ENCODE measurements around the gene TRIM58. TPM values are rescaled to one million over a fixed set of nuclear protein-coding genes. Genes with fewer than 3 reads are reported as not detected.

The TRIM58 gene
- total and polyA plus RNA-seq, 2 of the 4 experiments (the other 2 are of a cell fraction): 0.54 to 0.91 TPM

- Histone ChIP-seq H3K4ac (ENCODE audit: low read depth, low read length) (no peak within 1 kb of the TSS), H3K23ac (ENCODE audit: low read depth, low read length) (no peak within 1 kb of the TSS), H3K4me3 (ENCODE audit: insufficient read depth, low read depth, low read length) (no peak within 1 kb of the TSS), H3K36me3 (ENCODE audit: control insufficient read depth, insufficient read depth, low read length) (no peaks in the 10 kb centered on the region), H4K91ac (ENCODE audit: insufficient read depth, low read depth, low read length) (no peak within 1 kb of the TSS), H3K14ac (replicated peaks; ENCODE audit: low read depth, low read length) (no peak within 1 kb of the TSS), H2BK120ac (ENCODE audit: low read depth, low read length) (no peak within 1 kb of the TSS), H3K4me1 (ENCODE audit: control insufficient read depth, insufficient read depth, low read length) (no peaks in the 10 kb centered on the region), H3K9me1 (ENCODE audit: insufficient read depth, low read length) (no peaks in the 10 kb centered on the region), H3K56ac (ENCODE audit: extremely low read depth, insufficient read depth, low read length) (no peak within 1 kb of the TSS), H3K27ac (ENCODE audit: insufficient read depth, low read length) (no peak within 1 kb of the TSS), H3K79me1 (ENCODE audit: low read depth in 1 of 2, low read length in 2 of 2) (no peaks in the 10 kb centered on the region), H3K4me2 (ENCODE audit: low read depth, low read length) (no peak within 1 kb of the TSS), H3K18ac (ENCODE audit: low read depth, low read length) (no peak within 1 kb of the TSS), H4K20me1 (ENCODE audit: insufficient read depth, low read length) (no peaks in the 10 kb centered on the region), H2AK5ac (ENCODE audit: low read depth, low read length) (no peak within 1 kb of the TSS), H2BK5ac (ENCODE audit: low read depth, low read length, poor library complexity, severe bottlenecking) (no peak within 1 kb of the TSS), H4K5ac (ENCODE audit: low read depth, low read length) (no peak within 1 kb of the TSS), H2AK9ac (replicated peaks; ENCODE audit: low read depth, low read length, poor library complexity) (no peak within 1 kb of the TSS), H4K8ac (ENCODE audit: low read depth in 2 of 2, low read length in 2 of 2) (no peak within 1 kb of the TSS), H3K9me3 (ENCODE audit: control insufficient read depth, insufficient read depth, low read length) (peaks cover 5% of the 10 kb centered on the region; the same call in 1 of the 2 replicates), H3K27me3 (ENCODE audit: control insufficient read depth, insufficient read depth, low read length) (no peaks in the 10 kb centered on the region), H2AFZ (replicated peaks; ENCODE audit: low read length, poor library complexity) (no peak within 1 kb of the TSS), H3K9ac (ENCODE audit: low read depth, low read length) (no peak within 1 kb of the TSS), H2BK15ac (ENCODE audit: low read depth, low read length) (no peak within 1 kb of the TSS), H2BK20ac (ENCODE audit: low read depth, low read length) (no peak within 1 kb of the TSS)
- no CpG with 5 or more reads among the region's 2 CpGs for WGBS, 2 experiments (ENCODE audit: extremely low coverage in 2 of 2, insufficient read length in 1 of 2)
- DNase-seq (no peak), ATAC-seq (ENCODE audit: low read depth) (no peak)
- in situ Hi-C loops (cut with MboI; ENCODE audit: low sequenced_read_pairs) (no loop called here), dilution Hi-C loops (cut with HindIII; ENCODE audit: low sequenced_read_pairs, unreplicated experiment) (no loop called here), intact Hi-C loops (cut with micrococcal nuclease) (no loop called here)
- POLR2A ChIA-PET (ENCODE audit: unreplicated experiment): no interaction called here
- BruUV-seq (replicated peaks): no TSS peak
- CTCF ChIA-PET: no interaction called here
- TF ChIP-seq CHD1 (IDR thresholded peaks at IDR 0.05; ENCODE audit: low read depth, low read length) (no peak), USF2 (IDR thresholded peaks at IDR 0.05; ENCODE audit: low read depth, low read length) (no peak), SMC3 (IDR thresholded peaks at IDR 0.05; ENCODE audit: low read depth, low read length) (no peak), FOS (IDR thresholded peaks at IDR 0.05; ENCODE audit: low read depth, low read length) (no peak), RFX5 (IDR thresholded peaks at IDR 0.05; ENCODE audit: low read depth, low read length) (no peak), MAZ (IDR thresholded peaks at IDR 0.05; ENCODE audit: borderline replicate concordance, low read depth, low read length) (no peak), BHLHE40 (IDR thresholded peaks at IDR 0.05; ENCODE audit: low read depth, low read length) (no peak), POLR2A (IDR thresholded peaks at IDR 0.05; ENCODE audit: low read depth, low read length) (no peak), CTCF (conservative IDR thresholded peaks at IDR 0.05; ENCODE audit: low read depth, low read length) (no peak), MAFK (IDR thresholded peaks at IDR 0.05; ENCODE audit: low read depth, low read length) (no peak), ELK1 (IDR thresholded peaks at IDR 0.05; ENCODE audit: borderline replicate concordance, low read depth, low read length) (no peak), CEBPB (IDR thresholded peaks at IDR 0.05; ENCODE audit: low read depth, low read length) (no peak), NFE2L2 (IDR thresholded peaks at IDR 0.05; ENCODE audit: low read depth, low read length) (no peak), RAD21 (IDR thresholded peaks at IDR 0.05; ENCODE audit: low read length) (no peak), MXI1 (IDR thresholded peaks at IDR 0.05; ENCODE audit: borderline replicate concordance, low read depth, low read length) (no peak), RCOR1 (IDR thresholded peaks at IDR 0.05; ENCODE audit: insufficient replicate concordance, low read length) (no peak)
Measured at GRCh38 chr1:247895163-247895637, 38.2 kb downstream of the TRIM58 start, which contains the start of gene OR2W3. TSS of gene OR2W3 (plus strand) at chr1:247895587. CDS start at chr1:247895587, 0 bp downstream.

All from IMR-90 (cell line).